NCI-H1694 treated with DMSO at 0.1 percent for 48 hours (cell line): ENCODE data around the gene TMEM41B.
"Not testable (repeated sequence)": the region's sequence is repeated elsewhere in the genome, so short reads cannot be mapped to it uniquely, and the experiment has no call there.

Source experiments
- DNase-seq: peaks from one replicate; lab custom pipeline; 2025; lab: John Stamatoyannopoulos, UW

The TMEM41B gene

DNA sequence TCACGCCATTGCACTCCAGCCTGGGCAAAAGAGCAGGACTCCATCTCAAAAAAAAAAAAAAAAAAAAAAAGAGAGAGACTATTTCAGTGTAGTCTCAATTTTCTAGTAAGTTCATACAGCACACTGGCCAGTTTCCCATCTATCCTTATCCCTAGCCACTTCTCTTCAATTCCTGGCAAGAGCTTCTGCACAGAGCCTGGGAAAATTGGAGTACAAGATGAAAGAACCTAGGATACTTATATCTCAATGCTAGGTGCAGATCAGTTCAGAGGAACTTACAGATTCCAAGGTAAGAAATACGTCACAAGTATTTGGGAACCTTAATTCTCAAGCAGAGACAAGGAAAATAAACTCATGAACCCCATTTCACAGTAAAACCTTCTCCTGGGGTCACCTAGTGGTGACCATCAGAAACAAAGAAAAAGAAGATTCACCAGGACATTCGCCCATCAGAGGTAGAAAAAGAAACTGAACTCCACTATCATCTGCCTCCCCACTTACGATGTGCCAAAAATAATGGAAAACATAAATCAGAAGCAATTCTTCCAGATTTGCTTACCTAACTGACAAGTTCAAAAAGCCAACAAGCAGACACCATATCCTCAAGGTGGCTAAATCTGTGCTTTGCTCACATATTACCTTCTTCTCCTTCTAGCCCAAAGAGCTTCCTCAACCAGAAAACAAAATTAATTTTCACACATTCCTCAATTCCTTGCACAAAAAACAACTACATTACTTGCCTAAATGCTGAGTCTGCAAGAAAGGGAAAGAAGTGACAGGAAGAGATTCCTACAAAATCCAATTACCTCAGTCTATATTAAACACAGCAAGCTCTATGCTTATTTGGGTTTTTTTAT is 54.2 kb downstream of the TMEM41B start:
- no peak for DNase-seq

DNA sequence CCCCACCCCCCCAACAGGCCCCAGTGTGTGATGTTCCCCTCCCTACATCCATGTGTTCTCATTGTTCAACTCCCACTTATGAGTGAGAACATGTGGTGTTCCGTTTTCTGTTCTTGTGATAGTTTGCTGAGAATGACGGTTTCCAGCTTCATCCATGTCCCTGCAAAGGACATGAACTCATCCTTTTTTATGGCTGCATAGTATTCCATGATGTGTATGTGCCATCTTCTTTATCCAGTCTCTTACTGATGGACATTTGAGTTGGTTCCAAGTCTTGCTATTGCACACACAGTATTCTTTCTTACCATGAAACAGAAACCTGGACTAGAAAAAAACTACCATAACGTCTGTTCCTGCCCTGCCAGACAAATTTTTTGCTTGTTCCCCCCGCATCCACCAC is 56.1 kb downstream of the TMEM41B start:
- not testable (repeated sequence) for DNase-seq

DNA sequence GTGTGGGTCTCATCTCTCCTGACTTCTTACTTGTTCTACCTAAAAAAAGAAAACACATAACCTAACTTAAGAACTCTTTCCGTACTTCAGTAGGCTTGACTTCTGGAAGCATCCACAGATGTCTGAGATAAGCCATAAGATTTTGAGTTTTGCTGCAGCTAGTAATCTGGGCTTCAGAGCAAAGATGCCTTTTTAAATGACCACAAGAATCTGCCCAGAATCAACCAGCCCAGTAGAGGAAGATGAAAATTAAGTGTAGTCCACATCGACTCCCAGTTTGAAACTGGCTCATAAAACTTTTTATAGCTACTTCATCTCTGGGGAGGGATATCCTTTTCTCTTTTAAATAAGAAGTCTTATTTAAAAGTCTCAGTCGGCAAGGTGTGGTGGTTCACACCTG is 60.0 kb downstream of the TMEM41B start:
- no peak for DNase-seq

DNA sequence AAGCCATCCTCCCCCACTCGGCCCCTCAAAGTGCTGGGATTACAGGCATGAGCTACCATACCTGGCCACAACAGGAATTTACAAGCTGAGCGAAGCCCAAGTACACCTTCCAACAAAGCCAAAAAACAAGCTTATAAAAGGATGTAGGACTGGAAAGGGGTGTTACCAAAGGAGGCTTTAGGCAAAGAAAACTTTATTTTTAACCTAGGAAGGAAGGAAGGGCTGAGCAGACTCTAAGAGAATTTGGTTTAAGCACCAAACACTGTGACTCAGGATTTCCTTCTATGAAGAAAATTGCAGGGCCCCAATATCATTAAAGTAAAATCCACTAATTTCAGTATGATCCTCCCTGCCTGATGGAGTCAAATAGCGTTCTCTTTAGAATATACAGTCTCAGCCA is 61.3 kb downstream of the TMEM41B start:
- DNase-seq, result no peak

DNA sequence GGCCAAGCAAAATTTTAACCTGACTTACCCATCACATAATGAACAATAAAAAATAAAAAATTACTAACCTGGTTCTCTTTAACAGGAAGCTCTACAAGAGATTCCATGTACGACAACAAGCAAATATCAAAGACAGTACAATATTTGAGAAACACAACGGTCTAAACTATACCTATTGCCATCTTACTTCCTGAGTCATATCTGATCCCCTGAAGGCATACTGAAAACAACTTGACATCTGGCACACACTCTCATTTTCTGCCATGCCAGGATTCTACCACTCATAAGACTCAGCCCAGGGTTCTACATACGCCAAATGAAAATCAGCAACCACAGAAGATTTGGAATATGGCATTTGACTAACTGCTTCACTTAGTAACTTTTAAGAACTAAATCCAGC is 63.1 kb downstream of the TMEM41B start:
- no peak for DNase-seq

DNA sequence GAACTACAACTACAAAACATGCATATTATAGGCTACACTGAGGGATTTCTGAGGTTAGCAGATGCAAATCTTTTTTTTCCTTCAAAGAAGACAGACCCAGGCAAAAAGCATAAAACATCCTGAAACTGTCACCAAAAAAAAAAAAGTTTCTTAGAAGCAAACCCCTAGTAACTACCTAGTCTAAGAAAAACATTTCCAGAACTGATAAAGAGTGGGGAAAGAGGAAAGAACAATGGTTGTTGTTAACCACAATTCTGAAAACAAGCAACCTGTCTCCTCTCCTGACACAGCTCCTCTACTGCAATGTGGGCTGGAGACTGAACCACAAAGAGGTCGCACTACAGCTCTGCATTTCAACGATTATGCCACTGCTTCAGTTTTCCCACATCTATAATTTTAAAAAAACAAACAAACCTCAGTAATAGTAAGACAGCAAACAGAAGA is 64.2 kb downstream of the TMEM41B start:
- DNase-seq, result no peak

DNA sequence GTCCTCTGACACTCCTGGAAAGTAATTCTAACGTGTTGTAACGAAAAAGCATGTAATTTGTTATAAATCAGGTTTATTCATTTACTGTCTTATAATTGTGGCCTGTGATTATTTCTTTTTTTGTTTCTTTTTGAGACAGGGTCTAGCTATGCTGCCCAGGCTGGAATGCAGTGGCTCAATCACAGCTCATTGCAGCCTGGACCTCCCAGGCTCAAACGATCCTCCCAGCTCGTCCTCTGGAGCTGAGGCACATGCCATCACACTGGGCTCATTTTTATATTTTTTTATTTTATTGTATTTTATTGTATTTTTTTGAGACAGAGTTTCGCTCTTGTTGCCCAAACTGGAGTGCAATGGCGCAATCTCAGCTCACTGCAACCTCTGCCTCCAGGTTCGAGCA is 65.1 kb downstream of the TMEM41B start:
- DNase-seq, result no peak

DNA sequence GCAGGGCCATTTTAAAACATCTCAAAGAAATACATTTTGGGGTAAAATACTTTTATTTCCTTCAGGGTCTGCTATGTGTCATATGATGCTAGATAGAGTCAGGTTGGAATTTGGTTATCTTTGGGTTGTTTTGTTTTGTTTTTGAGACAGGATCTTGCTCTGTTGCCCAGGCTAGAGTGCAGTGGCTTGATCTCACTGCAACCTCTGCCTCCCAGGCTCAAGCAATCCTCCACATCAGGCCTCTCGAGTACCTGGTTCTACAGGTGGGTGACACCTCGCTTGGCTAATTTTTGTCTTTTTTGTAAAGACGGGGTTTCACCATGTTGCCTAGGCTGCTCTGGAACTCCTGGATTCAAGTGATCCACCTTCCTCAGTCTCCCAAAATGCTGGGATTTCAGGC is 66.5 kb downstream of the TMEM41B start:
- no peak for DNase-seq

DNA sequence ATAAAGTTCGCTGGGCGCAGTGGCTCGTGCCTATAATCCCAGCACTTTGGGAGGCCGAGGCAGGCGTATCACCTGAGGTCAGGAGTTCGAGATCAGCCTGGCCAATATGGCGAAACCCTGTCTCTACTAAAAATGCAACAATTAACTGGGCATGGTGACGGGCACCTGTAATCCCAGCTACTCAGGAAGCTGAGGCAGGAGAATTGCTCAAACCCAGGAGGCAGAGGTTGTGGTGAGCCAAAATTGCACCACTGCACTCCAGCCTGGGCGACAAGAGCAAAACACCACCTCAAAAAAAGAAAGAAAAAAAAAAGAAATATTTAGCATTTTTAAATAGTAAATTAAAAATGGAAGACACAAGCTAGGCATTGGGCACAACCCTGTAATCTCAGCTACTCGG is 78.2 kb downstream of the TMEM41B start:
- DNase-seq, result not testable (repeated sequence)

DNA sequence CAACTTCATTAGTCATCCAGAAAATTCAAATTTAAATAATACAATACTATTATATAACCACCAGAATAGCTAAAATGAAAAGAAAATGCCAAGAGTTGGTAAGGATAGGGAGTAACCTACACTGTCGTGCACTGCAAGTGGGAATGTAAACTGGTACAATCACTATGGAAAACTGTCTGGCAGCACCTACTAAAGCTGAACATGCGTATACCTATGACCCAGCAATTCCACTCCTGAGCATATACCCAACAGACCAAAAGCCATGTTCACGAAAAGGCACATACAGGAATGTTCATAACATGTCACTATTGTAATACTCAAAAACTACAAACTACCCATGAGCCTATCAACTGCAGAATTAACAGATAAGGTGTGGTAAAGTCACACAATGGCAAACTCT is 81.9 kb downstream of the TMEM41B start:
- no peak for DNase-seq

DNA sequence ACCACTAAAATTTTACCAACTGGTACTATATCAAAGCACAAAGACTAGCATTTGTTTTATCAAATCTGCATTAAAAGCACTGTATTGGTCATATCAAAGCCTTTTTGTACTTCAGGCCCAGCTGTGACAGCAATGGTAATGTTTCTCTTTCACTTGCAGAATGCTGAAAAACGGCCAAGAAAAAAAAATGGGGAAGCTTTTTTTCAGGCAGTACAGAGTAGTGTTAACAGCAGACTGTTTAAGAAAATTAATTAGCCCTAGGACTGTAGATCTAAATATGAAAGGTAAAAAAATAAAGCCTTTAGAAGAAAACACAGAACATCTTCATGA is 82.6 kb downstream of the TMEM41B start:
- no peak for DNase-seq
